ENCODE measurements around the gene CCDC120.
A peak's percentile ranks its signal among the peaks of the same experiment; 100 is the strongest.

CCDC120 gene

GRCh38 chrX:49100704-49101628 is 42.2 kb downstream of the CCDC120 start:
- peak; percentile 87 for DNase-seq (ENCODE audit: low spot score)
- FAIRE-seq, result peak; percentile 78

GRCh38 chrX:49101629-49101984 is 42.8 kb downstream of the CCDC120 start:
- FAIRE-seq (no peak), DNase-seq (ENCODE audit: low spot score) (no peak)

- FAIRE-seq (no peak), DNase-seq (ENCODE audit: low spot score) (no peak)
These were observed 43.4 kb downstream of the CCDC120 start for GRCh38 chrX:49102190-49102589.

GRCh38 chrX:49103637-49104036 is 44.8 kb downstream of the CCDC120 start:
- no peak for FAIRE-seq
- no peak for DNase-seq (ENCODE audit: low spot score)

GRCh38 chrX:49106296-49106695 is 47.5 kb downstream of the CCDC120 start:
- no peak for FAIRE-seq
- no peak for DNase-seq (ENCODE audit: low spot score)

- DNase-seq (ENCODE audit: low spot score) (peak; percentile 13), FAIRE-seq (no peak)
These were observed 48.1 kb downstream of the CCDC120 start for GRCh38 chrX:49106930-49107329.

GRCh38 chrX:49108641-49109040 is 49.8 kb downstream of the CCDC120 start:
- no peak for FAIRE-seq
- no peak for DNase-seq (ENCODE audit: low spot score)

- FAIRE-seq, result no peak
These were observed 51.6 kb downstream of the CCDC120 start for GRCh38 chrX:49110417-49110816.

GRCh38 chrX:49111791-49112190 is 53.0 kb downstream of the CCDC120 start:
- FAIRE-seq, result no peak

More at GRCh38 chrX:49110417-49110816, 51.6 kb downstream of the CCDC120 start:
- no peak for DNase-seq (ENCODE audit: low spot score)

GRCh38 chrX:49116076-49116475 is 57.3 kb downstream of the CCDC120 start:
- no peak for FAIRE-seq
- DNase-seq (ENCODE audit: low spot score), result no peak

More at GRCh38 chrX:49111791-49112190, 53.0 kb downstream of the CCDC120 start:
- no peak for DNase-seq (ENCODE audit: low spot score)

GRCh38 chrX:49116716-49117115 is 57.9 kb downstream of the CCDC120 start:
- FAIRE-seq (no peak), DNase-seq (ENCODE audit: low spot score) (no peak)

GRCh38 chrX:49117581-49117980 is 58.8 kb downstream of the CCDC120 start:
- DNase-seq (ENCODE audit: low spot score) (no peak), FAIRE-seq (no peak)

Measured in RCC 7860 (cell line).